Adipose tissue (tissue), 3 donors: ENCODE measurements around the gene HENMT1. TPM values are rescaled to one million over a fixed set of nuclear protein-coding genes. Genes with fewer than 3 reads are reported as not detected.
"Not testable (repeated sequence)": the region's sequence is repeated elsewhere in the genome, so short reads cannot be mapped to it uniquely, and the experiment has no call there.

Experiments used
- H3K27ac ChIP-seq: one replicate; pipeline ENCODE4 v1.5.1; 2013; ENCODE audit warnings: low read depth, low read length
- WGBS, 3 donors: extraction: QIAGEN DNeasy Blood & Tissue Kit; methylation state at CpG; one replicate each; pipeline ENCODE4 v1.1.7; 2013; 5-methylcytosine and 5-hydroxymethylcytosine counted together
- polyA plus RNA-seq, 3 donors: library from polyadenylated mRNA; stranded (reverse); fragments of 200-250 nt; gene quantifications; one replicate each; pipeline ENCODE4 v1.2.3, GENCODE V29; 2013
- donor health status: healthy with polysubstance abuse.
- donor health status: Bipolar disorder and iron deficiency.
- donor health status: healthy.

Gene HENMT1
- 1 to 10 TPM; 1.6 to 7.2 (median 5.4) TPM for polyA plus RNA-seq

DNA sequence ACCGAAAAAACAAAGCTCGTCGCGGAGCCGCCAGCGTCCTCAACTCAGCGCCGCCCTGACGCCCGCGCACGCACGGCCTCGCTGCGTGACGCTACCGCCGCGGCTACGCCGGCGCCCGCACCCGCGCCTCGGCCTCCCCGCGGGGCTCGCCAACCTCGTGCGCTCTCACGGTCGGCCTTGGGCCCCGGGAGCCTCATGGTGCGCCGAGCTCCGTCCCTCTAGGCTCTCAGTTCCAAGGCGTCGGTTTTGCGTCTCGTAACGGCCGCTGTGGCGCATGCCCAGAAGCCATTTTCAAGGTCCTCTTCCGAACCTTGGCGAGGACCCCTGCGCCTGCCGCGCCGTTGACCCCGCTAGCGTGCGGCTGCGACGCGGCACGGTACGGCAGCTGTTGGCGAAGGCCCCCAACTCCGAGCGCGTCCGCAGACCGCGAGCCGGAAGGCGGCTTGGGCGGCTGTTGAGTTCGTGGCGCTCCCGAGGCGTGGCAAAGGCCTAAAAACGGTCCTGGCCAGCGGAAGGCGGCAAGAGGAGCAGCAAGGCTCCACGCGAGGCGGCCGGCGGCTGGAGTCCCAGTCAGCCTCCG lies at the start of gene HENMT1:
Gene HENMT1, minus strand, starts transcription at position 64 of the 580 bp plus-strand sequence. CDS start 1,209 bp downstream, outside the sequence.
- WGBS, 3 donors: 0 to 2% (median 1%) methylated on average over 63 to 81 of the region's 81 CpGs
- H3K27ac ChIP-seq: no peak within 1 kb of the TSS

DNA sequence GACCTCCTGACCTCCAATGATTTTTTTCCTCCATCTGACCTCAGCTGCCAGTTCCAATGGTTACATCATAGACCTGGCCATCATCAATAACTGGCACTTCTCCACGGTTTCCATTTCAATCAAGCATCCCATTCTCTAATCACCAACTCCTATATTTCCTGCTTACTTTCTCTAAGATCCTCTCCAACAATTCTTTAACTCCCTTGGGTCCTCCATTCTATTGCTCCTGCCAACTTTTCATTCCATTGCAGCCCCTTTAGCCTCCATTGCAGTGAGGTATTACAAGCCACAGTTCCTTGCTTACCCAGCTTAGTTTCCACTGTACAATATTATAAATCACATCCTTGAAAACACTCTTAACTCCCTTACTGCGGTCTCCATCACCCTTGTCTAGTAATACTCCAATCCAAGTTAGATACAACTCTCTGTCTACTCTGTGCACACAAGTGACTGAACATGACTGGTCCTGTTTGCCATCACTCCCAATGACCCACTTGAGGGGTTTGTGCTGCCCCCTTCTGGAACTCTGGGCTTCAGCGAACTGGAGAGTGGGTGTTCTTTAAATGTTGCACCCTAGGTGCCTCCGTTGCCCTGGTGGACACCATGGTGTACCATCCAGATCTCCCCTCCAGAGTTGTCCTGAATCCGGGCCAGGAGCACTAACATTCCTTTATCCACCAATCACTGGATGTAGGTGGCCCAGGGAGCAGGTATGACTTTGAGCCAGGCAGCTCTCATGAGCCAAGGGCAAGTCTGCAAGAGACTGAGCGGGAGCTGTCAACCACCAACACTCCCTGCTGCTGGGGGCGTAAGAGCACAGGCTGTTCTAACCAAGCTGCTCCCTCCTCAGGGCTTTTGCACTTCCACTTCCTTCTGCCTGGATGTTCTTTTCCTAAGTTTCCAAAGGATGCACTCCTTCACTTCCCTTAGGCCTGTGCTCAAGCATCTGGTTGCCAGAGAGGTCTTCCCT lies 48.1 kb upstream of the HENMT1 start:
- 64 to 71% (median 66%) methylated on average over 7 of the region's 7 CpGs for whole genome bisulfite sequencing, 3 donors
- H3K27ac ChIP-seq: no peak overlapping the region

DNA sequence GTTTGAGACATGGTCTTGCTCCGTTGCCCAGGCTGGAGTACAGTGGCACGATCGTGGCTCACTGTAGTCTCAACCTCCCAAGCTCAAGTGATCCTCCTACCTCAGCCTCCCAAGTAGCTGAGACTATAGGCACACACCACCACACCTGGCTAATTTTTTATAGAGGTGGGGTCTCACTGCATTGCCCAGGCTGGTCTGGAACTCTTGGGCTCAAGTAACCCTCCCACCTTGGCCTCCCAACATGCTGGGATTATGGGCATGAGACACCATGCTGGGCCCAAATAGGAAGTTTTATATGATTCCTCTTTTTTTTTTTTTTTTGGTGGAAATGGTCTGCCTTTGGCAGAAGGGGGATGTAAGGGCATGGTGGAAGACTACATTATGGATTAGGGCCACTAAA lies 45.8 kb upstream of the HENMT1 start:
- WGBS, 3 donors: 88 to 96% (median 96%) methylated on average over 3 of the region's 3 CpGs
- H3K27ac ChIP-seq: no peak overlapping the region

DNA sequence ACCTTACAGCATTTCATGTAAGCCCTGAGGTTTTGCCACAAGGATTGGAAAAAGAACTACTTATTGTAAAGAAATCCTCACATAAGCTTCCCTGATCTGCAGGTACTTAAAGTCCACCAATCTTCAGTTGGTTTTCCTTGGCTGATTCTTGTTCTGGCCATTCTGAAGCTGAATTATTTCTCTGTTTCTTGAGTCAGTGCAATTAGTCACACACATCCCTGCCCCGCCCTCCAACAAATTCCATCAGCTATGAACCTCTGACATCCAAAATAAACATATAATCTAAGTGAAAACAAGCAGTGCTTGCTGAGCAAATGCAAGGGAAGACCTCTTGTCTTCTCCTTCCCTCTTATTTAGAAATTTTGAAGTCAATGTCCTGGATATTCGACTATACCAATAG lies 43.6 kb upstream of the HENMT1 start:
- H3K27ac ChIP-seq: no peak overlapping the region

DNA sequence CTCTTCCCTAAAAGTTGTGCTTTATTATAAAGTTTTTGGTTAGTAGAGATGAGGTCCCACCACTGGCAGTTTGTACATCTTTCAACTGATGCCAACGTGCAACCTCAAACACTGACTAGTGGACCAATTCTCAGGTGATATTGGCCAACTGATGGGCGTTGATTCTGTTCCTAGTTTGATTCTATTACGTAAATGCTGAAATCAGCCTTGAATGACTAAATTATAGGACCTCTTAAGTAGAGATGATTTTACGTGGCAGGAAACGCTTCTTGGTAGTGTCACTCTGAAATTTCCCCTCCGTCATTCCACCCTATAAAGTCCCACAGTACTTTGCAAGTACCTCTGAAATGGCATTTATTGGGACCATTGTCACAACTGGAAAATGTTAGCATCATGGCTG lies 43.0 kb upstream of the HENMT1 start:
- 60 to 77% (median 62%) methylated on average over 6 of the region's 6 CpGs for WGBS, 3 donors

More for the DNA sequence above, 43.6 kb upstream of the HENMT1 start:
- 50 to 67% (median 67%) methylated on average over 2 of the region's 2 CpGs for WGBS, 3 donors

DNA sequence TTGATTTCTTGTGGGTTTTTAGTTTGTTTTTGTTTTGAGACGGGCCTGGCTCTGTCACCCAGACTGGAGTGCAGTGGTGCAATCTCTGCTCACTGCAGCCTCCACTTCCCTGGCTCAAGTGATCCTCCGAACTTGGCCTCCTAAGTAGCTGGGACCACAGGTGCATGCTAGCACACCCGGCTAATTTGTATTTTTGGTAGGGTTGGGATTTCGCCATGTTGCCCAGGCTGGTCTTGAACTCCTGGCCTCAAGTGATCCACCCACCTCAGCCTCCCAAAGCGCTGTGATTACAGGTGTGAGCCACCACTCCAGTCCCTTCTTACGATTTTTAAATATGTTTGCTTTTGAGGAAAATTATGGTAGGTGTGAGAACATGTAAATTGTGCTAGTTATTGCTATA lies 41.2 kb upstream of the HENMT1 start:
- 95 to 97% (median 95%) methylated on average over 6 of the region's 6 CpGs for WGBS, 3 donors
- H3K27ac ChIP-seq: not testable (repeated sequence)

More for the DNA sequence above, 43.0 kb upstream of the HENMT1 start:
- no peak overlapping the region for H3K27ac ChIP-seq

DNA sequence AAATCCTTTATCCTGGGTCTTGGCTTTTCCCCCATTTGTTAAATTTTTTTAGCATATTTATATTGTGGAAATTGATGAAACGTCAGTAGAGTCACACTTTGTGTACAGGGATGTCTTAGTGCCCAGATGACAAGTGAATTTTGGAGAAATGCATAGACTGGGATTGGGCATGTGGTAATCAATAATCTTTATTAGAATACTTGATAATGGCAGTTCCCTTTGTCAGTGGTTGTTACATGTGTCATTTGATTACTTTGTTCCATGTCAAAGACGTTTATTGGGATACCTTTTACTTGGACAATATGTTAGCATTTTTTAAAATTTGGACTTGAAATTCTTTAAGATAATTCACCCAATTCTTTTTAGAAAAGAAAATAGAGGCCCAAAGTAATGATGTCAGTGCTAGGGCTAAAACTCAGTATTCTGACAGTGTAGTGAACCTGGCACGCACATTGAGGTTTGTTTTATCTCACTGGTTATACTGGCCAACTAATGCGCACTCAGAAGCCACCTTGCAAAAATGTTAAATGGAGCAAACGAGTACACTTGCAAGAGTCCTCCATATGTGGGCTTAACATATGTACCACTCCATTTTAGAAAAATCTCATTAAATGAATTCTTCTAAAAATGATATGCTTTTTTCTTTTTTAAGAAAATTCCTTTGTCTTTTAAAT lies 40.4 kb upstream of the HENMT1 start:
- WGBS, 3 donors: 82 to 89% (median 87%) methylated on average over 5 of the region's 5 CpGs
- no peak overlapping the region for H3K27ac ChIP-seq

DNA sequence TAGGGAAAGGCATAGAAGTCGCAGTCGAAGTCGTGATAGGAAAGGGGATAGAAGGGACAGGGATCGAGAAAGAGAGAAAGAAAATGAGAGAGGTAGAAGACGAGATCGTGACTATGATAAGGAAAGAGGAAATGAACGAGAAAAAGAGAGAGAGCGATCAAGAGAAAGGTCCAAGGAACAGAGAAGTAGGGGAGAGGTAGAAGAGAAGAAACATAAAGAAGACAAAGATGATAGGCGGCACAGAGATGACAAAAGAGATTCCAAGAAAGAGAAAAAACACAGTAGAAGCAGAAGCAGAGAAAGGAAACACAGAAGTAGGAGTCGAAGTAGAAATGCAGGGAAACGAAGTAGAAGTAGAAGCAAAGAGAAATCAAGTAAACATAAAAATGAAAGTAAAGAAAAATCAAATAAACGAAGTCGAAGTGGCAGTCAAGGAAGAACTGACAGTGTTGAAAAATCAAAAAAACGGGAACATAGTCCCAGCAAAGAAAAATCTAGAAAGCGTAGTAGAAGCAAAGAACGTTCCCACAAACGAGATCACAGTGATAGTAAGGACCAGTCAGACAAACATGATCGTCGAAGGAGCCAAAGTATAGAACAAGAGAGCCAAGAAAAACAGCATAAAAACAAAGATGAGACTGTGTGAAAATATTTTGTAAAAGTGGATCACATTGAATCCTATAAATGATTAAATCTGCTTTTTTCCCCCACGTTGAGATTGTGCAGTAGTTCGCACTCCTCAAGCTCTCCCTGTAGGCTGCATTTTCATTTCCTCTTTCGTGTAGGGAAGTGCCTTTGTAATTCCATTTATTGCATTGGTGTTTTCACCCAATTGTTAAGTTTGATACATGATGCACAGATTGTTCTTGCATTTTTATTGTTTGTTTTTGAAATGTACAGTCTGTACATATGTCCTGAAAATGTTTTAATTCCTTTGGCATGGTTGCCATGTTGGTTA lies 38.8 kb upstream of the HENMT1 start:
- no peak overlapping the region for H3K27ac ChIP-seq
- WGBS, 3 donors: 83 to 90% (median 85%) methylated on average over 22 of the region's 22 CpGs

DNA sequence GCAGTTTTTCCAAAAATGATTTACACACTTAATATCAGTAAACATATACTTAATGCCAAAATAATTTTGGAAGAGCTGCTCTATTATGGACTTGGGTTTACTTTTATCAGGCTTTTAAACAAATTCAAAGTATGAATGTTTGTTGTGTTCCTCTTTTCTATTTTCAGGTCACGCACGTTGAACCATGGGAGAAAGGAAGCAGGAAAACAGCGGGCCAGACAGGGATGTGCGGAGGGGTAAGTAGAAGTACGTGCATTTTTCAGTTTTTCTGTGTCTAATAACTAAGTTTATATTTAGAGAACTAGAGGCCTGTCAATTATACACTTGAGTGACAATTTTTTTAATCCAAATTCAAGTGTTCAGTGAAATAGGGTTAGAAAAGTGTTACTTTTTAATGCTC lies 34.6 kb upstream of the HENMT1 start:
- WGBS, 3 donors: 47 to 71% (median 63%) methylated on average over 5 of the region's 5 CpGs
- H3K27ac ChIP-seq: no peak overlapping the region

DNA sequence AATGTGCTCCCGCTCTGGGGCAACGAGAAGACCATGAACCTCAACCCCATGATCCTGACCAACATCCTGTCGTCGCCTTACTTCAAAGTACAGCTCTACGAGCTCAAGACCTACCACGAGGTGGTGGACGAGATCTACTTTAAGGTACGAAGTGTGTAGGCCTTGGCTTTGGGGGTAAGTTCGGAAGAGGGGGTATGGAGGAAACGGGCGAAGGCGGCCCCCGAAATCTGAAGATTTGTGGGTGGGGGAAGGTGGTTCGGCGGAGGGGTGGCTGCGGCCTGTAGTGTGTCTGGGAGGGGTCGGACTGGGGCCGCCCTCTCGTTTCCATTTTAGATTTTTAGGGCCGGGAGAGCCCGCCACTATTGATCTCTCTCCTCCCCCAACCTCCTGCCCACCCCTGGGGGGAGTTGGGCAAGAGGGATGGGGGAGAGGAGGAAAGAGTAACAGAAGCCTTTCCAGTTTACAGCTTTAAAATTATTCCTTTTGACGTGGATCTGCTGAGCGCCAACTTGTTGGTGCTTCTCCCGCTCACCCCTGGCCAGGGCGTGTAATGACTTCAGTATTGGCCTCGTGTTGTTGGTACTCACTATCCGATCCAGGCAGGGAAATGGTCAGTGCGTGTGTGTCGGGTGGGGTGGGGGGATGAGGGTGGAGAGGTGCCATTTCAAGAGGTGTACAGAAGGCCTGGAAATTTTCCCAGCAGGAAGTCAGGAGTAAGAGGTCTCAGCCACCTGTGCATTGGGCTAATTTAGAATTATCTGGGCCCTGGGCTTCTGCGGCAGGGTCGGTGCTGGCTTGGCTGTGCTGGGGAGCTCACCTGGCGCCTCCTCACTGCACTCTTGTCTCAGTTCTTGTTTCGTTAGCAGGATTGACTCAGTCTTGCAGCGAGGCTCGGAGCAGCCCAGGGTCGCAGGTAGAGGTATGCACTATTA lies 32.1 kb upstream of the HENMT1 start:
- 0 to 1% (median 1%) methylated on average over 36 of the region's 36 CpGs for WGBS, 3 donors
- peak overlapping the region; percentile 93 for H3K27ac ChIP-seq

DNA sequence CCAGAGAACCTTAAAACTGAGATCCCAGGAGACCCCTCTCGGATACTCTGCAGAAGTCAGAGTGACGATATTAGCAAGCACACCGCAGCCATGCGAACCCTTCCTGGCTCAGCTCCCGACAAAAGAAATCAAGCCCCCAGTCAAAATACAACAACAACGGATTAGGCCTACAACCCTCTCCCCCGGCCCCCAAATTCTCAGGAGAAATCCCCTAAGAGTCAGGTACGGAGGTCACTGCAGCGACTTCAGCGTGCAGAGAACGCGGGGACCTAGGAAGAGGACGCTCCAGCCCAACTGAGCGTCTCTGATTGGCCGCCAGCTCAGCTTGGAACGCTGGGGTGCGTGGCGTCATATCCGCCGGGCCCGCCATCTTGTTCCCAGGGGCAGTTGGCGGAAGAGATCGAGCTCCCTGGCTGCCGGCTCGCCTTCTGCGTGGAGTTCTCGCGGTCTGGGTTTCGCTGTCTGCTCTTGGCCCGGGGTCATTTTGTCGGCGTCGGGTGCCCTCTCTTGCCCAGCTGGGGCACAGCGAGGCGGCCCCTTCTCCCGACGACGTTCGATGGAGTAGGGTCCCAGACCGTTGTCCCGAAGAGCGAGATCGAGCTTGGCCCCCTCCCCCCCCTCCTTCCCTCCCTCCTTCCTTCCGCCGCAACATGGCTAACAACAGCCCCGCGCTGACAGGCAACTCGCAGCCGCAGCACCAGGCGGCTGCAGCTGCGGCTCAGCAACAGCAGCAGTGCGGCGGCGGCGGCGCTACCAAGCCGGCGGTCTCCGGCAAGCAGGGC lies 31.2 kb upstream of the HENMT1 start, which contains the start of gene PRPF38B:
Gene PRPF38B, plus strand, starts transcription at position 369 of the 782 bp plus-strand sequence. Its CDS starts 282 bp downstream, at position 651.
- 0% methylated on average over 57 to 59 of the region's 59 CpGs for WGBS, 3 donors
- peak within 1 kb of the TSS; percentile 93 for H3K27ac ChIP-seq

DNA sequence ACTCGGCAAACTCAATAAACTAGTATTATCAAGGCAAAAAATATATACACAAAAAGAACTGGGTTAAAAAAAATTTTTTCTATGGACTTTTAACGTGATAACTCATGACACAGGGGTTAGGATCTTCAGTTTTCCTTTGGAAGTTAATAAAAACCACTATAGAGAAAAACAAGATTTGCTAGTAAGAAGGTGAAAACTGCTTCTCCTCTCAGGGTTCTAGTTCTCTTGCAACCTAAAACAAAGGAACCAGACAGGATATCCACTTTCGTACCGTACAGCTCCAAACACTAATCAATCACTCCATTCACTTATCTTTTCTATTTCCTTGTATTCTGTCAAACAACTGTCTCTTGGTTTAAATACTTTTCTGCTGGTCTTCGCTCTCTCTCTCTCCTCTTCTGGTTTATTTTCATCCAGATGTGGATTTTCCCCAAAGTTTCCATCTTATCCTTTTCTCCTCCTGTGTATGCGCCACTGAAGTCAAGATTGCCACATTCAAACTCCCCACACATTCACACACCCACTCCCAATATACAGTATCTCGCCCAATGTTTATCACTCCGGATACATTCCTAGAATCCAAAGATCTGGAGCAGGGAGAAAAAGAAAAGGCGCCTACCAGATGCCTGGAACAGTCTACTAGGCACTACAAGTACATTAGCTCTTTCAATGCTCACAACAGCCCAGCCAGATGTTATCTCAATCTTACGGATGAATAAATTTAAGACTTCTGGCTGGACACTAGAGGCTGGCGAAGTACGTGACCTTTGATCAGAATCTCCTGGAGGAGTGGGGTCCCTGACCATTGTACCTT lies 30.4 kb upstream of the HENMT1 start:
- no peak overlapping the region for H3K27ac ChIP-seq
- WGBS, 3 donors: 12 to 17% (median 15%) methylated on average over 12 of the region's 12 CpGs

DNA sequence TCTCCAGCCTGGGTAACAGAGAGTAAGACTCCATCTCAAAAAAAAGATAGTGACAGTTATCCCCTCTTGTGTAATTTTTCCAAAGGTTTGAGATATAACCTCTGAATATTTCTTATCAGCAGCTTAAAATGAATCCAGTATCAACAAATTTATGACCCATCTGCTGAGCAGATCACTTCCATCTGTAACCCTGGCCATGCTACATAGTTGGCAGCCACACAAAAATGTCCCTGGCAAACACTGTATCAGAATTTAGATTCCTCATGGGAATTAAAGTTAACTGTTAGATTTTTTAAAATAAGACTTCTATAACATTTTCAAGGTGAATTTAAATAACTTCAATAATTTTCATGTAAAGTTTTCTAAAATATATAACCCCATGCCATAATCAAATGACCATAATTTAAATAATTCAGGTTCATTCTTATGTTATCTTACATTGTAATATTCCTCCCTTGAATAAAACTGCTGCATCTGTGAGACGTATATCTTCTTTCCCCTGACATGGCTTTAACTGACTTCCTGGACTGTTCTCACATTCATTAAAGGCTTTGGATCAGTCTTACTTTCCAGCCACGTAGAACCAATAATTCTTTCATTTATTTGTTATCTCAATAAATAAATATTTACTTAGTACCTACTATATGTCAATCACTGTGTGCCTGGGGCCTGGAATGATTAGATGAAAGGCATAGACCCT lies 25.9 kb upstream of the HENMT1 start:
- no peak overlapping the region for H3K27ac ChIP-seq
- WGBS, 3 donors: 24 to 53% (median 49%) methylated on average over 2 of the region's 2 CpGs

DNA sequence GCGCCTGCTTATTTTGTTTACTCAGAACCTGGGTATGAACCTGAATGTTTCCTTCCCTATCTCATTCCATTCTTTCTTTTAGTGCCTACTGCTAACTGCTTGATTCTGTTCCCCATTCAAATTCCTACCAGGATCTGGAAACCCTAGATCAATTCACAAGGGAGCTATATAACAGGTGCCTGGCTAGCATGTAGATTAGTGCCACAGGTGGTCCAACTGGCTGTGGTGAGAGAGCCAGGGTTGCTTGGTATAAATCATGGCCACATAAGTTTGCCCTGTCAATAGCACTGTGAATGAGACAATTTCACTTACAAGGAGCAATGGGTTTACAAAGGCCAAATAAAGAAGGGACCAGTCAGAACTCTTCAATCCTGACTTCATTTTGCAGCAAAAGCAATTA lies 24.6 kb upstream of the HENMT1 start:
- WGBS, 3 donors: 69 to 91% (median 88%) methylated on average over 1 of the region's 1 CpG
- H3K27ac ChIP-seq: no peak overlapping the region

DNA sequence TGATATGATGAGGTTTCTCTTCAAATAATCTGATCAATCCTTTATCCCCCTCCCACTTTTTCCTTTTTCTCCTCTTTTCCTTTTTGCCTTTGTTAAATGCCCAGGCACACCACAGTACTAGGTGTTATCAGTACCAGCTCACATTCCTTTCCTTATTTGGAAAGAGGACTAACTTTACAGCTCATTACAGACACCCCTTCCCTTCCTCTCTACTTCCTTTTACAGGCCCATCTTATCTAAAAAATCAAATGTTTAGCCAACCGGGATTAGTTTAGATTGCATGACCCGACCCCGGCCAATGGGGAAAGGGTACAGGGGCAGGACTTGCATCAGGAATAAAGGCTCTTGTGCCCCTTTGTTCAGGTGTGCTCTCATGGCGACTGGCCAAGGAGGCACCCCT lies 20.8 kb upstream of the HENMT1 start:
- WGBS, 3 donors: 40 to 73% (median 63%) methylated on average over 4 of the region's 4 CpGs
- not testable (repeated sequence) for H3K27ac ChIP-seq
